Measurements from ENCODE around the gene MRNIP. TPM values are rescaled to one million over a fixed set of nuclear protein-coding genes. Genes with fewer than 3 reads are reported as not detected.

MRNIP gene
- total and polyA plus RNA-seq, 8 donors, result 8.0 to 46.0 (median 27.1) TPM

- intact Hi-C loops (cut with DNase I; ENCODE audit: low total_unique reads), result no loop called here
- Histone ChIP-seq H3K4me1 (peaks cover 7 to 69% (median 24%) of the 10 kb centered on the region in 4 donors), H3K27ac (no peak overlapping the region), H3K27me3 (no peaks in the 10 kb centered on the region), H3K9me3 (no peaks in the 10 kb centered on the region), H3K4me3 (no peak overlapping the region), H3K36me3 (peaks cover 87 to 97% (median 94%) of the 10 kb centered on the region in 4 donors)
- 86 to 91% (median 88%) methylated on average over 8 of the region's 8 CpGs for WGBS, 5 donors
- TF ChIP-seq EP300 (IDR thresholded peaks at IDR 0.05) (no peak), POLR2AphosphoS5 (IDR thresholded peaks at IDR 0.05) (no peak), CTCF (IDR thresholded peaks at IDR 0.05) (no peak), POLR2A (IDR thresholded peaks at IDR 0.05) (no peak)
- DNase-seq, result no peak
These were observed 24.5 kb downstream of the MRNIP start for GRCh38 chr5:179834120-179834519.

- H3K4me3 ChIP-seq, result no peak overlapping the region
- intact Hi-C loops (cut with DNase I; ENCODE audit: low total_unique reads), result no loop called here
- peaks cover 7 to 73% (median 26%) of the 10 kb centered on the region in 4 donors for H3K4me1 ChIP-seq
- TF ChIP-seq POLR2AphosphoS5 (IDR thresholded peaks at IDR 0.05), result no peak
- TF ChIP-seq EP300 (IDR thresholded peaks at IDR 0.05), result no peak
- no peak for TF ChIP-seq CTCF (IDR thresholded peaks at IDR 0.05)
- 98 to 100% (median 99%) methylated on average over 3 of the region's 3 CpGs for WGBS, 5 donors
- no peaks in the 10 kb centered on the region for H3K27me3 ChIP-seq
- DNase-seq, result no peak
- H3K36me3 ChIP-seq, result peaks cover 90 to 97% (median 95%) of the 10 kb centered on the region in 4 donors
- no peaks in the 10 kb centered on the region for H3K9me3 ChIP-seq
- H3K27ac ChIP-seq, result peak overlapping the region in 2 of 5 donors; percentile 2 to 4
These were observed 24.9 kb downstream of the MRNIP start for GRCh38 chr5:179833709-179834070.

- 85 to 90% (median 88%) methylated on average over 18 to 23 of the region's 23 CpGs for WGBS, 5 donors
- Histone ChIP-seq H3K27ac (peak overlapping the region in 2 of 5 donors; percentile 2 to 4), H3K27me3 (no peaks in the 10 kb centered on the region), H3K4me1 (peaks cover 7 to 76% (median 28%) of the 10 kb centered on the region in 4 donors), H3K9me3 (no peaks in the 10 kb centered on the region), H3K36me3 (peaks cover 90 to 97% (median 95%) of the 10 kb centered on the region in 4 donors), H3K4me3 (no peak overlapping the region)
- intact Hi-C loops (cut with DNase I; ENCODE audit: low total_unique reads), result no loop called here
- TF ChIP-seq EP300 (IDR thresholded peaks at IDR 0.05), result no peak
- no peak for DNase-seq
These were observed 25.4 kb downstream of the MRNIP start for GRCh38 chr5:179833056-179833708.

- H3K27ac ChIP-seq, result no peak overlapping the region
- DNase-seq, result no peak
- peak overlapping the region in 1 of 4 donors; percentile 6 for H3K4me3 ChIP-seq
- no peaks in the 10 kb centered on the region for H3K9me3 ChIP-seq
- peaks cover 89 to 97% (median 95%) of the 10 kb centered on the region in 4 donors for H3K36me3 ChIP-seq
- intact Hi-C loops (cut with DNase I; ENCODE audit: low total_unique reads), result no loop called here
- H3K4me1 ChIP-seq, result peaks cover 7 to 78% (median 34%) of the 10 kb centered on the region in 4 donors
- TF ChIP-seq CTCF (IDR thresholded peaks at IDR 0.05) (no peak), POLR2A (IDR thresholded peaks at IDR 0.05) (no peak)
- 83 to 90% (median 88%) methylated on average over 11 to 20 of the region's 20 CpGs for WGBS, 5 donors
- H3K27me3 ChIP-seq, result no peaks in the 10 kb centered on the region
These were observed 26.4 kb downstream of the MRNIP start for GRCh38 chr5:179832039-179832745.
